Neural cell (in vitro differentiated cells): ENCODE data around the gene IKZF1. TPM values are rescaled to one million over a fixed set of nuclear protein-coding genes. Genes with fewer than 3 reads are reported as not detected.

Experiments
- H2AFZ ChIP-seq: fragments of 200-600, 300-800 bp; sonication (generic), shearing (Covaris generic); 2 replicates; pipeline ENCODE4 v1.6.0; 2014; ENCODE audit warnings: low read depth, mild to moderate bottlenecking, antibody characterized with exemption, low read length, moderate library complexity
- H3F3A ChIP-seq: fragments of 200-600 bp; shearing (Covaris generic); 2 replicates; pipeline ENCODE4 v1.6.1; 2016; ENCODE audit warnings: mild to moderate bottlenecking, moderate library complexity, mixed read lengths, antibody characterized with exemption, low read length; ENCODE audit not compliant: insufficient read depth, poor library complexity, severe bottlenecking
- H3K27ac ChIP-seq: fragments of 200-600, 300-800 bp; sonication (generic), shearing (Covaris generic); 2 replicates; pipeline ENCODE4 v1.5.1; 2014; ENCODE audit warnings: mild to moderate bottlenecking, low read length, moderate library complexity
- H3K27me3 ChIP-seq: fragments of 300-800, 200-600 bp; sonication (generic), shearing (Covaris generic); 2 replicates; pipeline ENCODE4 v1.6.0; 2014; ENCODE audit warnings: mild to moderate bottlenecking, low read depth, low read length, moderate library complexity; ENCODE audit not compliant: insufficient read depth
- H3K36me3 ChIP-seq: fragments of 300-800, 200-600 bp; sonication (generic), shearing (Covaris generic); 2 replicates; pipeline ENCODE4 v1.5.1; 2014; ENCODE audit warnings: mild to moderate bottlenecking, antibody characterized with exemption, low read length, moderate library complexity; ENCODE audit not compliant: insufficient read depth
- H3K4me2 ChIP-seq: fragments of 300-800, 200-600 bp; sonication (generic), shearing (Covaris generic); 2 replicates; pipeline ENCODE4 v1.6.0; 2014; ENCODE audit warnings: mild to moderate bottlenecking, low read length
- H3K4me3 ChIP-seq: fragments of 300-800, 200-600 bp; sonication (generic), shearing (Covaris generic); 2 replicates; pipeline ENCODE4 v1.5.1; 2014; ENCODE audit warnings: mild to moderate bottlenecking, low read length, moderate library complexity
- H3K79me2 ChIP-seq: fragments of 200-600 bp; shearing (Covaris generic); replicated peaks from 2 replicates; pipeline ENCODE4 v1.6.0; 2014; ENCODE audit warnings: mild to moderate bottlenecking, low read length, moderate library complexity; ENCODE audit not compliant: insufficient read depth
- H3K9ac ChIP-seq: fragments of 300-800, 200-600 bp; sonication (generic), shearing (Covaris generic); 2 replicates; pipeline ENCODE4 v1.6.1; 2016; ENCODE audit warnings: mild to moderate bottlenecking, low read length, mixed read lengths
- H3K9me2 ChIP-seq: fragments of 200-600 bp; shearing (Covaris generic); 2 replicates; pipeline ENCODE4 v1.6.1; 2016; ENCODE audit warnings: mild to moderate bottlenecking, low read length, mixed read lengths; ENCODE audit not compliant: insufficient read depth
- H3K9me3 ChIP-seq: fragments of 200-600, 300-800 bp; sonication (generic), shearing (Covaris generic); 2 replicates; pipeline ENCODE4 v1.6.1; 2016; ENCODE audit warnings: mild to moderate bottlenecking, mixed run types, low read length, moderate library complexity, mixed read lengths
- H4K20me1 ChIP-seq: fragments of 200-600 bp; shearing (Covaris generic); 2 replicates; pipeline ENCODE4 v1.6.1; 2016; ENCODE audit warnings: mild to moderate bottlenecking, mixed run types; ENCODE audit not compliant: insufficient read depth
- EP300 ChIP-seq: fragments of 450-650 bp; conservative IDR thresholded peaks from 2 replicates; pipeline ENCODE4 v1.6.1; 2014; ENCODE audit warnings: antibody characterized with exemption, mild to moderate bottlenecking, moderate library complexity; ENCODE audit not compliant: poor library complexity, severe bottlenecking
- EZH2 ChIP-seq: fragments of 200-600, 300-800 bp; shearing (Covaris generic), sonication (generic); IDR thresholded peaks from 2 replicates; pipeline ENCODE4 v1.6.1; 2014; ENCODE audit warnings: antibody characterized with exemption, low read length, borderline replicate concordance, mild to moderate bottlenecking; ENCODE audit not compliant: insufficient read depth, poor library complexity, severe bottlenecking
- MXI1 ChIP-seq: fragments of 450-650 bp; conservative IDR thresholded peaks from 2 replicates; pipeline ENCODE4 v1.6.1; 2014; ENCODE audit warnings: antibody characterized with exemption, mild to moderate bottlenecking; ENCODE audit not compliant: poor library complexity, severe bottlenecking
- POLR2AphosphoS5 ChIP-seq: IDR thresholded peaks from 2 replicates; pipeline ENCODE4 v1.6.1; 2012
- RAD21 ChIP-seq: fragments of 450-650 bp; conservative IDR thresholded peaks from 2 replicates; pipeline ENCODE4 v1.6.1; 2014; ENCODE audit warnings: antibody characterized with exemption, mild to moderate bottlenecking, moderate library complexity
- SMC3 ChIP-seq: fragments of 450-650 bp; conservative IDR thresholded peaks from 2 replicates; pipeline ENCODE4 v1.6.1; 2014; ENCODE audit warnings: antibody characterized with exemption, mild to moderate bottlenecking, moderate library complexity; ENCODE audit not compliant: poor library complexity
- TAF1 ChIP-seq: IDR thresholded peaks from 2 replicates; pipeline ENCODE4 v1.6.1; 2012; ENCODE audit warnings: low read depth
- polyA plus RNA-seq: library from polyadenylated mRNA; depleted of rRNA; stranded (reverse); fragments of >200 nt; gene quantifications from 2 replicates; pipeline ENCODE4 v1.2.3, GENCODE V29; 2014
- TF ChIP-seq, protein P1 (sequence below): fragments of 450-650 bp; IDR thresholded peaks from 2 replicates; pipeline ENCODE4 v1.5.1; 2014; ENCODE audit warnings: antibody characterized with exemption, mild to moderate bottlenecking, moderate library complexity; ENCODE audit not compliant: poor library complexity, severe bottlenecking
- TF ChIP-seq, protein P2 (sequence below): IDR thresholded peaks from 2 replicates; pipeline ENCODE4 v1.6.1; 2012; ENCODE audit warnings: borderline replicate concordance

The IKZF1 gene
- polyA plus RNA-seq, 1 donor from 2014 or later: 0.24 TPM

DNA sequence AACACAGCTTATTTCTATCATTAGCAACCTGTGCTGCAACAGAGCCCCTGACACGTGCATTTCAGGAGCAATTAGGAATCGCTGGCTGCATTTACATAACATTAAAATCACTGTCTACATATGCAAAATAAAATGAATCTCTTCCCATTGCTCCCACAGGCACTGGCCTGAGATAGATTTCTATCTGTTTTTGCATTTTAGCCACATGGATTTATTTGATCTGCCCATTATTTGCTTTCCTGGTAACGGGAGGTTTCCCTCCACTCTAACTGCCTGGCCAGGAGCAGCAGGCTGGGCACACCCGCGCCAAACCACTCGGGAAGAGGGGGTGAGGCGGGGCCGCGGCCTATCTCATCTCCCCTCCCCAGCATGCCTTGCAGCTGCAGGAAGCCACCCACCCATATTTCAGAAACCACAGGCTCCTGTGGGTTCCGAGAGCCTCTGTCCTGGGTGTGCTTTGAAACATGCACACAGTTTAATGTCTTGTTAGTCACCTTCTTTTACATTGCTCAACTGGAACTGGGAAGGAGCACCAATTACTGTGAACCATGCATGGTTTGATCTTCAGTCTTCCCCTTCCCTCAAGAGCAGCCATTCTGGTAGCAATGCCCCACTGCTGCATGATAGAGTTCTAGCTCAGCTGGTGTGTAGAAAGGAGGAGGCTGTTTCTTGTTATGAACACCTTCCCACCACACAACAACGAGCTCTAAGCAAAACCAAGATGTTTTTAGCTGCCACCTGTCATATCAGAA, 37.7 kb upstream of the IKZF1 start:
- H3K4me3 ChIP-seq: no peak overlapping the region
- no peaks in the 10 kb centered on the region for H3K9me3 ChIP-seq
- no peak overlapping the region for H3K27ac ChIP-seq
- H3K79me2 ChIP-seq: no peaks in the 10 kb centered on the region
- no peak overlapping the region for H3K4me2 ChIP-seq
- no peaks in the 10 kb centered on the region for H3F3A ChIP-seq
- TF ChIP-seq EP300 (no peak), TAF1 (no peak), POLR2AphosphoS5 (no peak), RAD21 (no peak), EZH2 (no peak)
- H4K20me1 ChIP-seq: no peaks in the 10 kb centered on the region
- H3K9ac ChIP-seq: no peak overlapping the region
- no peaks in the 10 kb centered on the region for H3K36me3 ChIP-seq
- no peaks in the 10 kb centered on the region for H3K27me3 ChIP-seq
- no peak overlapping the region for H2AFZ ChIP-seq
- no peaks in the 10 kb centered on the region for H3K9me2 ChIP-seq

DNA sequence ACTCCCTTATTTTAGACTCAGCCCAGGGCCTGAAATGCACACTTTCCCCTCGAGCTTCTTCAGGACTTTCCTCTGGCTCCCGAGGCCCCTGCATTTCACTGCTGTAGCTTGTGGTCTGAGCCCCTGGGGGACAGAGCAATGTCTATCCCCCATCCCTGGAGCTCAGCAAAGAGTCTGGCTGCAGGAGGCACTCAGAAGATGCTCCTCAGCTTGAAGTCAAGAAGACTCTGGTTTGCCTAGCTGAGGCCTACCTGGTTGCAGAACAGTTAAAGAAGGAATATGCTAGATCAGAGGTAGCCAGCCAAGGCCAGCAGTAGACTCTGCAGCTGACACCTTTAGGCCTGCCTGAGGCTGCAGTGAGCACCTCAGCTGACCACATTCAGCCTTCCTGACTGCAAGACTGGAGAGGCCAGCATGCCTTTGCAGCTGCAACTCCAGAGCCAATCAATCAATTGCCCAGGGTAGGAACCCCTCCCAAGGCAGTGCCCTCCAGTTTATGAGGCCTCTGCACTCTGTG, 36.9 kb upstream of the IKZF1 start:
- Histone ChIP-seq H3K27me3 (no peaks in the 10 kb centered on the region), H2AFZ (no peak overlapping the region), H3K4me2 (no peak overlapping the region), H3K36me3 (no peaks in the 10 kb centered on the region), H3F3A (no peaks in the 10 kb centered on the region), H3K4me3 (no peak overlapping the region), H3K9me3 (no peaks in the 10 kb centered on the region), H4K20me1 (no peaks in the 10 kb centered on the region), H3K9me2 (no peaks in the 10 kb centered on the region), H3K27ac (no peak overlapping the region), H3K9ac (no peak overlapping the region), H3K79me2 (no peaks in the 10 kb centered on the region)
- TF ChIP-seq SMC3 (no peak), EZH2 (no peak), TAF1 (no peak), MXI1 (no peak)

DNA sequence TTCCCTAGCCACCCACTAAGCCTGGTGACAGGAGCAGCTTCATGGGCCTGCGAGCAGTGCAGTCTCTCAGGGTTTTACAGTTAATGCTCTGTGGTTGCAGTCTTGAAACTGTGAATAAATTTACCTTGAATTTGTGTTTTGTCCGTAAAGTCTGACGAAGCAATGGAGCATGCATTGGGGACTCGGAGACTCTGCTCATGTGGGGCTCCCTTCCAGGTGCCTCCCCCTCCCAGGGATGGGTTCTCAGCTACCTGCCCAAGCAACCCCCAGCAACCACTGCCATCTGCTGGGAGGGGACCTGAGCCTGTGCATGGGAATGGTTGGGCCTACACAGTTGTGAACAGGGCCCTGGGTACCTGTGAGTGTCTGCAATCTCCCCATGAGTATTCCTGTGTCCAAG, 36.3 kb upstream of the IKZF1 start:
- Histone ChIP-seq H2AFZ (no peak overlapping the region), H3K9me2 (no peaks in the 10 kb centered on the region), H3K4me2 (no peak overlapping the region), H3K27me3 (no peaks in the 10 kb centered on the region), H3K4me3 (no peak overlapping the region), H4K20me1 (no peaks in the 10 kb centered on the region), H3K9ac (no peak overlapping the region), H3K79me2 (no peaks in the 10 kb centered on the region), H3K27ac (no peak overlapping the region), H3K9me3 (no peaks in the 10 kb centered on the region), H3K36me3 (no peaks in the 10 kb centered on the region), H3F3A (no peaks in the 10 kb centered on the region)
- no peak for TF ChIP-seq MXI1
- no peak for TF ChIP-seq SMC3
- TF ChIP-seq, protein P1, sequence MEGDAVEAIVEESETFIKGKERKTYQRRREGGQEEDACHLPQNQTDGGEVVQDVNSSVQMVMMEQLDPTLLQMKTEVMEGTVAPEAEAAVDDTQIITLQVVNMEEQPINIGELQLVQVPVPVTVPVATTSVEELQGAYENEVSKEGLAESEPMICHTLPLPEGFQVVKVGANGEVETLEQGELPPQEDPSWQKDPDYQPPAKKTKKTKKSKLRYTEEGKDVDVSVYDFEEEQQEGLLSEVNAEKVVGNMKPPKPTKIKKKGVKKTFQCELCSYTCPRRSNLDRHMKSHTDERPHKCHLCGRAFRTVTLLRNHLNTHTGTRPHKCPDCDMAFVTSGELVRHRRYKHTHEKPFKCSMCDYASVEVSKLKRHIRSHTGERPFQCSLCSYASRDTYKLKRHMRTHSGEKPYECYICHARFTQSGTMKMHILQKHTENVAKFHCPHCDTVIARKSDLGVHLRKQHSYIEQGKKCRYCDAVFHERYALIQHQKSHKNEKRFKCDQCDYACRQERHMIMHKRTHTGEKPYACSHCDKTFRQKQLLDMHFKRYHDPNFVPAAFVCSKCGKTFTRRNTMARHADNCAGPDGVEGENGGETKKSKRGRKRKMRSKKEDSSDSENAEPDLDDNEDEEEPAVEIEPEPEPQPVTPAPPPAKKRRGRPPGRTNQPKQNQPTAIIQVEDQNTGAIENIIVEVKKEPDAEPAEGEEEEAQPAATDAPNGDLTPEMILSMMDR: no peak
- TF ChIP-seq POLR2AphosphoS5: no peak
- TF ChIP-seq EP300: no peak
- TF ChIP-seq, protein P2, sequence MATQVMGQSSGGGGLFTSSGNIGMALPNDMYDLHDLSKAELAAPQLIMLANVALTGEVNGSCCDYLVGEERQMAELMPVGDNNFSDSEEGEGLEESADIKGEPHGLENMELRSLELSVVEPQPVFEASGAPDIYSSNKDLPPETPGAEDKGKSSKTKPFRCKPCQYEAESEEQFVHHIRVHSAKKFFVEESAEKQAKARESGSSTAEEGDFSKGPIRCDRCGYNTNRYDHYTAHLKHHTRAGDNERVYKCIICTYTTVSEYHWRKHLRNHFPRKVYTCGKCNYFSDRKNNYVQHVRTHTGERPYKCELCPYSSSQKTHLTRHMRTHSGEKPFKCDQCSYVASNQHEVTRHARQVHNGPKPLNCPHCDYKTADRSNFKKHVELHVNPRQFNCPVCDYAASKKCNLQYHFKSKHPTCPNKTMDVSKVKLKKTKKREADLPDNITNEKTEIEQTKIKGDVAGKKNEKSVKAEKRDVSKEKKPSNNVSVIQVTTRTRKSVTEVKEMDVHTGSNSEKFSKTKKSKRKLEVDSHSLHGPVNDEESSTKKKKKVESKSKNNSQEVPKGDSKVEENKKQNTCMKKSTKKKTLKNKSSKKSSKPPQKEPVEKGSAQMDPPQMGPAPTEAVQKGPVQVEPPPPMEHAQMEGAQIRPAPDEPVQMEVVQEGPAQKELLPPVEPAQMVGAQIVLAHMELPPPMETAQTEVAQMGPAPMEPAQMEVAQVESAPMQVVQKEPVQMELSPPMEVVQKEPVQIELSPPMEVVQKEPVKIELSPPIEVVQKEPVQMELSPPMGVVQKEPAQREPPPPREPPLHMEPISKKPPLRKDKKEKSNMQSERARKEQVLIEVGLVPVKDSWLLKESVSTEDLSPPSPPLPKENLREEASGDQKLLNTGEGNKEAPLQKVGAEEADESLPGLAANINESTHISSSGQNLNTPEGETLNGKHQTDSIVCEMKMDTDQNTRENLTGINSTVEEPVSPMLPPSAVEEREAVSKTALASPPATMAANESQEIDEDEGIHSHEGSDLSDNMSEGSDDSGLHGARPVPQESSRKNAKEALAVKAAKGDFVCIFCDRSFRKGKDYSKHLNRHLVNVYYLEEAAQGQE: no peak
- no peak for TF ChIP-seq RAD21
- no peak for TF ChIP-seq EZH2
- no peak for TF ChIP-seq TAF1
